Nephron (organoid): ENCODE data around the gene SPTBN4.

Experiments used
- H3K27ac Mint-ChIP-seq, 3 experiments: 2 replicates each; pipeline ENCODE4 v1.8.0; 2020; ENCODE audit warnings: mixed read lengths in 3 of 3, mild to moderate bottlenecking in 2 of 3, moderate library complexity in 1 of 3
- H3K27me3 Mint-ChIP-seq: 2 replicates; pipeline ENCODE4 v1.8.0; 2021; ENCODE audit warnings: low read depth, mild to moderate bottlenecking, moderate library complexity, mixed read lengths
- H3K36me3 Mint-ChIP-seq: 2 replicates; pipeline ENCODE4 v1.8.0; 2020; ENCODE audit warnings: low read depth, mixed read lengths
- H3K4me1 Mint-ChIP-seq: 2 replicates; pipeline ENCODE4 v1.8.0; 2020; ENCODE audit warnings: mixed read lengths
- H3K4me3 Mint-ChIP-seq, 3 experiments: 2 replicates each; pipeline ENCODE4 v1.8.0; 2020; ENCODE audit warnings: mild to moderate bottlenecking in 3 of 3, mixed read lengths in 3 of 3, moderate library complexity in 2 of 3
- H3K9me3 Mint-ChIP-seq: 2 replicates; pipeline ENCODE4 v1.8.0; 2020; ENCODE audit warnings: mixed read lengths
- CTCF ChIP-seq, 3 experiments: fragments of 200-600 bp; sonication (generic); IDR thresholded peaks; one replicate each; pipeline ENCODE4 v1.5.0; 2021; ENCODE audit warnings: antibody characterized with exemption in 3 of 3; ENCODE audit not compliant: unreplicated experiment in 3 of 3

The SPTBN4 gene

GRCh38 chr19:40565355-40565754, 98.6 kb downstream of the SPTBN4 start:
- Mint-ChIP-seq H3K27ac (no peak overlapping the region), H3K4me1 (peaks cover 7% of the 10 kb centered on the region), H3K27me3 (peaks cover 86% of the 10 kb centered on the region), H3K4me3 (no peak overlapping the region), H3K36me3 (no peaks in the 10 kb centered on the region), H3K9me3 (no peaks in the 10 kb centered on the region)
- no peak for TF ChIP-seq CTCF (IDR thresholded peaks at IDR 0.05; ENCODE audit: unreplicated experiment in 3 of 3)

- H3K27ac Mint-ChIP-seq: no peak overlapping the region
- H3K27me3 Mint-ChIP-seq: peaks cover 81% of the 10 kb centered on the region
- no peak for TF ChIP-seq CTCF (IDR thresholded peaks at IDR 0.05; ENCODE audit: unreplicated experiment in 3 of 3)
- peak overlapping the region in 1 of 3 experiments; percentile 47 for H3K4me3 Mint-ChIP-seq
- no peaks in the 10 kb centered on the region for H3K9me3 Mint-ChIP-seq
- H3K36me3 Mint-ChIP-seq: no peaks in the 10 kb centered on the region
- peaks cover 11% of the 10 kb centered on the region for H3K4me1 Mint-ChIP-seq
Observed at GRCh38 chr19:40565910-40566495, 99.2 kb downstream of the SPTBN4 start.

- no peaks in the 10 kb centered on the region for H3K36me3 Mint-ChIP-seq
- peak overlapping the region in 2 of 3 experiments; percentile 54 to 61 for H3K4me3 Mint-ChIP-seq
- no peak for TF ChIP-seq CTCF (IDR thresholded peaks at IDR 0.05; ENCODE audit: unreplicated experiment in 3 of 3)
- peaks cover 11% of the 10 kb centered on the region for H3K4me1 Mint-ChIP-seq
- H3K27me3 Mint-ChIP-seq: peaks cover 69% of the 10 kb centered on the region
- H3K9me3 Mint-ChIP-seq: no peaks in the 10 kb centered on the region
- H3K27ac Mint-ChIP-seq: no peak overlapping the region
Observed at GRCh38 chr19:40567040-40567749, 100.4 kb downstream of the SPTBN4 start.

GRCh38 chr19:40567750-40568494, 101.1 kb downstream of the SPTBN4 start:
- Mint-ChIP-seq H3K4me3 (no peak overlapping the region), H3K9me3 (no peaks in the 10 kb centered on the region), H3K27me3 (peaks cover 69% of the 10 kb centered on the region), H3K4me1 (peaks cover 11% of the 10 kb centered on the region), H3K36me3 (no peaks in the 10 kb centered on the region), H3K27ac (no peak overlapping the region)
- no peak for TF ChIP-seq CTCF (IDR thresholded peaks at IDR 0.05; ENCODE audit: unreplicated experiment in 3 of 3)

GRCh38 chr19:40570313-40571004, 103.7 kb downstream of the SPTBN4 start:
- no peak for TF ChIP-seq CTCF (IDR thresholded peaks at IDR 0.05; ENCODE audit: unreplicated experiment in 3 of 3)
- H3K27ac Mint-ChIP-seq: peak overlapping the region; percentile 20 to 84 (median 43)
- H3K4me3 Mint-ChIP-seq: peak overlapping the region; percentile 67 to 86 (median 73)
- peaks cover 49% of the 10 kb centered on the region for H3K27me3 Mint-ChIP-seq
- no peaks in the 10 kb centered on the region for H3K36me3 Mint-ChIP-seq
- H3K4me1 Mint-ChIP-seq: peaks cover 15% of the 10 kb centered on the region
- H3K9me3 Mint-ChIP-seq: no peaks in the 10 kb centered on the region
